HG03558 (cell line): ENCODE results near the gene SCARF2.
"Not testable (repeated sequence)": the region's sequence is repeated elsewhere in the genome, so short reads cannot be mapped to it uniquely, and the experiment has no call there.

ENCODE experiments used
- ATAC-seq: cut with Tn5 transposase; IDR thresholded peaks from one replicate; pipeline ENCODE4 v1.9.1; 2021; ENCODE audit warnings: moderate number of reproducible peaks; ENCODE audit not compliant: unreplicated experiment; ENCODE audit errors: extremely low read depth

SCARF2 gene

DNA sequence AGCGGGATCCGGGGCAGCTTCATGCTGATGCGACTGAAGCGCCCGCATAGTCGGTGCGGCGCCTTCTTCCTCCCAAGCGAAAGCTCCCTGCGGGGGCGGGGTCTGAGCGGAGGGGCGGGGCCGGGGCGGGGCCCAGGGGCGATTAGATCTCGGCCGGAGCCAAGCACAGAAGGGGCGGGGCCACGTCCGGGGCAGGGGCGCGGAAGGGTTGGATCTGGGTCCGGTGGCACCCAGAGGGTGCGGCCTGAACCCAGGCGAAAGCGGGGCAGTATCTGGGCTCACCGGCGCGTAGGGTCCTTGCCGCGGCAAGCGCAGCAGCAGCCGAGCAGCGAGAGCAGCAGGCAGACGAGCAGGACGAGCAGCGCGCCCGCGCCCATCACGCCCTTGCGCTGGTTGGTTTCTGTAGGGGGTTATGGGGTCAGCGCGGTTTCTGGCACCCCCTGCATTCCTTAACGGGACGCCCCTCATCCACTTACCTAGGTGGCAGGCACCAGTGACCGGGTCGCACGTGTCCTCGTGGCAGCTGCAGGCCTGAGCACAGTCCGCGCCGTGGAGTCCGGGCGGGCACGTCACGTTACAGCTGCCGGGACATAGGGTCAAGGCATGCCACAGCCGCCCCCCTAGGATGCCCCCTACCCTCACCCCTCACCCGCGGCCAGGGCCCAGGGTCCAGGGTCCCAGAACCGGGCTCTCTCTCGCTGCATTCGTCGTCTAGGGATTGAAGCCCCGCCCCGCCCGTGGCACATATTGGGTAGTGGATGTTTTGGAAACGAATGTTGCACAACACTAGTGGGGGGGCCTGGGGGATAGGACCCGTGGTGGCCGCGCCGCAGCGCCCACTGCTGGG lies 8.1 kb downstream of the SCARF2 start:
- no peak for ATAC-seq

DNA sequence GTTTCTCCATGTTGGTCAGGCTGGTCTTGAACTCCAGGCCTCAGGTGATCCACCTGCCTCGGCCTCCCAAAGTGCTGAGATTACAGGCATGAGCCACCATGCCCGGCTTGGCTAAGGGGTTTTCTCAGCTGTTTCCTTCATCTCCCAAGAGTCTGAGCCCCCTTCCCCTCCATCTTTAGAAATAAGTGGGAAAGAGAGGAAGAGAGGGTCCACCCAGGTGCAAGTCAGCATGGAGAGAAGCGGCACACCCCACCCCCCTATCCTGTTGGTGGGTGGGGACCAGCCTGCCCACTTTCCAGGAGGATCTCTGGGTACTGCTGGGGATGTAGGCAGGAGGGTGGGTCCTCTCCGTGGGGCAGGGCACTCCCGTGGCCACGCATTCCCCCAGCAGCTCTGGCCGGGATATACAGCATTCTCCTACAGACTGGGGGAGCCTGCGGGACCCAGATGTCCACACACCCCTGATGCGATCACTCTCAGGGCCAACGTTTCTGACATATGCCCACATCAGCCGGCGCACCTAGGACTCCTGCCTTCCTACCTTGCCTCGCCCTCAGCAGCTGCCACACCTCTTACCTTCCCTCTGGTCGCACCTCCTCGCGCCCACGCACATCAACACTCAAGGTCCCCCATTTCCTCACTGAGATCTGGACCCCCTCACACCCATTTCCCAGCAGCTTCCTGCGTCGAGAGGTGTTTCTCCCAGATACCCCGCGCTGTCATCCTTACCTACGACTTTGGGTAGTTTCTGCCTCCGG lies 8.9 kb downstream of the SCARF2 start:
- no peak for ATAC-seq

DNA sequence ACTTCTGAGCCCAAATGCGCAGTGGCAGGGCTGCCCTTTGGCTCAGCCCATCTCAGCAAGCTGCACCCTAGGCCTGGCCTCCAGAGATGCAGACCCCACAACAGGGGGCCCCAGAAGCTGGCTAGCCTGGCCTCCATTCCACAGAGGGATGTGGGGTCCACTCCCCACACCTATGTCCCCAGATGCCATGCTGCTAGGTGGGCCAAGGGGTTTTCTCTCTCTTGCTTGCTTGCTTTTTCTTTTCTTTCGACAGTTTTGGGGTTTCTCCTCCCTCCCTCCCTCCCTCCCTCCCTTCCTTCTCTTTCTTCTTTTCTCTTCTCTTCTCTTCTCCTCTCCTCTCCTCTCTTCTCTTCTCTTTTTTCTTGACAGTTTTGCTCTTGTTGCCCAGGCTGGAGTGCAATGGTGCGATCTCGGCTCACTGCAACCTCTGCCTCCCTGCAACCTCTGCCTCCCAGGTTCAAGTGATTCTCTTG lies 9.6 kb downstream of the SCARF2 start:
- ATAC-seq: no peak

DNA sequence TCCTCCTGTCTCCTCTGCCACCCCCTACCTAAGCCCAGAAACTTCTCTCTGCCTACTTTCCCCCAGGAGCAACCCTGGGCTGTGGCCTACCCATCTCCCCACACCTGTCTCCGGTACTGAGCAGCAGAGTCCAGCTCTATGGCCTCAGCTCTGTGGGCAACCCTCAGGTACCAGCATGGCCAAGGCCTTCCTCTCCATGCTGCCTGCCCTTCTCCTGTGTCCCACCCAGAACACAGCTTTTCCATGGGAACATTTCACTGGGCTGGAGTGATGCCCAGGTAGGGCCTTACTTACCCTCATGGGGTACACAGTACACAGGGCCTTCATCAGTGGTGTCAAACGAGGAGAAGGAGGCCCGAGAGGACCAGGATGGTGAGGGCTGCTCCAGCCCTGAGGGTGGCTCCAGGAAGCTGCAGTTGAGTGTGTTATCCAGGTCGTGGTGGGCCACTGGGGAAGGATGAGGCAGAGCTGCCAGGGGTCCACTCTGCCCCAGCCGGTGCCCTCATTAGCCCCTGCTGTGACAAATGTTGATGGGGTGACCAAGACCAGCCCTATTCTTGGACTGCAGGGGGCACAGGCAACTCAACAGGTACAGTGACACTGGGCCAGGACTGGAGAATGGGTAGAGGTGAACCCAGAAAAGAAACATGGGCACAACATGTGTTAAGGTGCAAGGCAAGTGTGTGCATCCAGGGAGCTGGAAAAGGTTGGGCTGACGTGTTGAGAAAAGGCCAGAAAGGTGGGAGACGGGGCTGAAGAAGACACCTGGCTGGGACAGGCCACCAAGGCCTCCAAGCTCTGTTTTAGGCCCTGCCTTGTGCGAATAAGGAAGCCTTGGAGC lies 10.3 kb downstream of the SCARF2 start:
- no peak for ATAC-seq

DNA sequence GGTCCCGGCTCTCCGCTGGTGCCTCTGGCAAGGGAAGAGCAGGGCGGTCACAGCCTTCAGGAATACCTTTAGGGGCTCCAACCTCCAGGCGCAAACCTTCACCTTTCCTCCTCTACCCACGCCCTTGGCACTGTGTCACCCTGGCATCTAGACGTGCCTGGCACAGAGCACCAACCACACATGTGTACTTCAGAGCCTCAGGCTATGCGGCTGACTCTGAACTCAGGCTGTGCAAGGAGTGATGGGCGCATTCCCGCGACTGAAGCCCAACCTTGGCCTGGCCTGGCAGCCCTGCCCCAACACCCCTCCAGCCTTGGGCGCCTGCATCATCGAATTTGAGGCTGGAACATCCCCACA lies 11.4 kb downstream of the SCARF2 start:
- no peak for ATAC-seq

DNA sequence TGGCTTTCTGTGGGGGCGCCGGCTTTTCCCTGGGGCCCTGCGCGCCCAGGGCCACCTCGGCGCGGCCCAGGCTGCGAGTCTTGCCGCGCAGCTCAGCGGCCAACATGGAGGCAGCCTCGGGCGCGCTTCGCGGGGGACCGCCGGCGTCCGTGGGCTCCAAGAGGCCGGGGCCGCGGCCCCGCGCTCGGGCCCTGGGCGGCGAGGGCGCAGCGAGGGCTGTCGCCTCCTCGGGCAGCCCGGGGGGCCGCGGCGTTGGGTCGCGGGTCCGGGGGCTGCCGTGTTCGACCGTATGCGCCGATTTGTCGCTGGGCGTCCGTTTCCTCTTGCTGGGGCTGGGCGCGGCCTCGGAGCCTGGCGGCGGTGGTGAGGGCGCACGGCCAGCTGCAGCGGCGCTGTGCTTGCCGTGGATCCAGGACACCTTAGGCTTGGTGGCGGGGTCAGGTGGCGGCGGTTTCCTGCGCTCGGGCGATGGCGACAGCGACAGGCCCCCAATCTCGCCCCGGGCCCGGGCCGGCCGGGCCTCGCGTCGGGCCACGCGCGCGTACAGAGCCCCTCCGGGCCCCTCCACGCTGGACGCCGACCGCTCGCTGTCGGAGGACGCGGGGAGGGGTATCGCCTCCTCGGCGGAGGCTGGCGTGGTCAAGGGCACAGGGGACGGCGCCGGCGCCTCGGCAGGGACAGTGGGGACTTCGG lies 11.9 kb downstream of the SCARF2 start:
- ATAC-seq: no peak

DNA sequence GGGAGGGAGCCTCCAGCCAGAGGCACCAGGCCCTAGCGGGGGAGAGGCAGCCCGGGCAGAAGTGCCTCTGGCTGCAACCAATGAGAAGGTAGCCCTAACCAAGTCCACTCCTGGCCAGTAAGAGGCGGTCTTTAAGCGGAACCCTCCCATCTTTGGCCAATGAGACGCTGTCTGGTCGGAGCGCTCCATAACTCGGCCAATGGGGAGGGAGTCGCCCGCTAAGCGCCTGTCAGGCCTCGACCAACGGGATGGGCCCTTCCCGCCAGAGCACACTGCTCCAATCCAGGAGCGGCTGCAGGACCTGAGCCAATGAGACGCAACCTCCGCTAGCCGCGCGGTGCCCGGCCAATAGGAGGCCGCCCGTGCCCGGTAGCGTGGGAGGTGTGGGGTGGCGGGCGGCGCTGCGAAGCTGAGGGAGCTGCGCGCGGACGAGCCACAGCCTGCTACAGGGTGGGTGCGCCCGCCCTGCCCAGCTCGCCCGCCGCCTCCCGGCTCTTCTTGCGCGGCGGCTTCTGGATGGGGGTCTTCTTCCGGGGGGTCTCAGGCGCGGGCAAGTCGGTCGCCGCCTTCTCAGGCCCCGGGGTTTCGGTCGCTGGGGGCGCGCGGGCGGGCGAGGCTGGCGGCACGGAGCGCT lies 12.6 kb downstream of the SCARF2 start:
- ATAC-seq: no peak

DNA sequence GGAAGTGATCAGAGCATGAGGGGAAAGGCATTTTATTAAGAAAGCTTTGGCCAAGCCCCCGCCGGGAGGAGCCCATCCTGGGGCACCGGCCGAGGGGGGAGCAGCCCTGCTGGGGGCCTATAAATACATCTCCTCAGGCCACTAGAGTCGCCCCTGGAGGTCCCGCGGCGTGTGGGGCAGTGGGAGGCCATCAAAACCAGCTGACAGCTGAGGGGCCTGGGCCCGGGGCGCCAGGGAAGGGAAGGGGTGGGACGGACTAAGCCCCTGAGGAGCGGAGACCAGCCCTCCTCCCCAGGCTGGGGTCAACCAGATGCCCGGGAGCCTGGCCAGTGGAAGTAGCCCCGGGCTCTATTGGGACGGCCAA lies 13.1 kb downstream of the SCARF2 start:
- ATAC-seq: no peak

DNA sequence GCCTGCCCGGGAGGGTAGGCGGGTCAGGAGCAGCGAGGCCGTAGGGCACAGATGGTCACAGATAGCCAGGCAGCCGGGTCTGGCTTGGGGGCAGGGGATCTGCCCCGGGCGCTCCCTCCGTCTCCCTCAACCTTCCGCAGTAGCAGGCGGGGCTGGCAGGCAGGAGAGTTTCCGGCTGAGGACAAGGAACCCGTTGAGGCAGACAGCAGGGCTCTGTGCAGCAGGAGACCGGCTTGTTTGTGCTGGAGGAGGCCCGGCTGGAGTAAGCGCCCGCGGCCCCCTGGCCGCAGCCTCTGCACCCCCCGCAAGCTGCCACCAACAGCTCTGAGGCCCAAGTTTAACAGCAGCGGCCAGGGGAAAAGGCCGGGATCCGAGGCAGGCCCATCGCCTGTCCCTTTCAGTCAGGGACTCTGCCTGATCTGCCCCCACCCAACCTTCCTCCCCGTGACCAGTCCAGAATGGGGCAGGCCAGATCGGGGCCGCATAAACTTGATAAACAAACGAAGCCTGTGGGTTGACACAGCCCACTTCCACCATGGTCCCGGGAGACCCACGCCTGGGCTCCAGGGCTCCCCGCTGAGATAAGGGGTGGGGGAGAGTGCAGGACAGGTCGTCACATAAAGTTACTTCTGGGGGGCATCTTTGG lies 13.6 kb downstream of the SCARF2 start:
- ATAC-seq: no peak

DNA sequence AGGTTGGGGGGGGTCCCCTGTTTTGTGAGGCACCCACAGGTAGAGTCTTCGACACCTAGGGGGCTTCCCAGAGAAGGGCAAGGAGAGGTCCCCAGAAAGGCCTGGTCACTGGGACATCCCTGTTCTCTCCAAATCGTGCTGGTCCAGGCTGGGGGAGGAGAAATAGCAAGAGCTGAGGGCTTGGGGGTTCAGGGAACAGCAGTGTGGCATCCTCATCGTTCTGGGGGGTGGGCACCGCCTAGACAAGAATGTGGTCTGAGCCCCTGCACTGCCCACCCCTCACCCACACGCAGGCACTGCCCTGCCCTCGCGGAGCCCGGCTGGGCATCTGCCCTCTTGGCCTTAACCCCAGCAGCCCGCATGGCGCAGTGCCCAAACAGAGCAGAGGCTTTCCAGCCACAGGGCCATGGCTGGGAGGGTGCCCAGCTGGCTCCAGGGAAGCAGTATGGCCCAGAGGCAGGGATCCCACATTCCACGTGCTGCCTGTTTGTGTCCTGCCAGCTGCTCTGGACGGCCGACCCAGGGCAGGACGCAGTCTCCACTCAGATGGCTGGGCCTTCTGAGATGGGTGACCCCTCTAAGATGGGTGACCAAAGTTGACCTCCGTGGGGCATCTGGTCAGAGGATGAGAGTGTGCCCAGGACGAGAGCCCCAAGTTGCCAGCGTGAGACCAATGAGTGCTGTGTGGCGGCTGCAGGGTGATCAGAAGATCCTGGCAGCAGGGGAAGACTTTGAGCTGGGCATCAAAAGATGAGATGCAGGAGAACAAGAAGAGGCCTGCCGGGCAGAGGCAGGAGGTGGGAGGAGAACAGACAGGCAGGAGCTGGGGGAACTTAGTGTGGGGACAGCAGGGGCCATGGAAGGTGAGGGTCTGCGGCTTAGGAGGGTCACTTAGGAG lies 14.4 kb downstream of the SCARF2 start:
- ATAC-seq: no peak

DNA sequence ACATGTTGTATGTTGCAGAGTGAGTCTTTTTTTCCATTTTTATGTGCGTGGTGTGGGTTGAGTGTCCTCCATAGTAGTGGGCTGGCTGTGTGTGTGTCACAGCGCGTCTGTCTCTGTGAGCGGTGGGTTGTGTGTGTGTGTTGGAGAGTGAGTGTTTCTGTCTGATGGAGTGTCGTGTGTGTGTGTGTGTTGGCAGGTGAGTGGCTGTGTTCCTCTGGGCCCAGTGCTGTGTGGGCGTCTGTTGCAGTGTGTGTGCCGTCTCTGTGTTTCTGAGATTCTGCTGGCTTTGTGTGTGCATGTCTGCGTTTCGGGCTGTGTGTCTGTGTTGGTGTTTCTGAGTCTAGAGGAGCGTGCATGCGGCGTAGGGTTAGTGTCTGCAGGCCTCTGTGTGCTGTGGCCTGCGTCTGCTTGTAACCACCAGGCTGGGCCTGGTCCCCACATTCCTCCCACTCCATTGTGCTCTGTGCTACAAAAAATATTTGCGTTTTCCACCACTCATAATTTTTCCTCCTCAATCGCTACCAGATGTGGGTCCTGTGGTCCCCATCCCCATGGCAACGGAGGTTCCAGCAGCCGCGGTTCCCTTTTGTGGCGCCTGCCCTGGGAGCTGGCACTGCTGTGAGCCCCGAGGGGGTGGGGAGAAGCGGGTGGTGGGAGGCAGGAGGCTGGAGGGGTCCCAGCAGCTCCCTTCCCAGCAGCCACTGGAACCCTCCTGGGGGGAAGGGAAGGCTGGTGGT lies 15.2 kb downstream of the SCARF2 start:
- ATAC-seq: no peak

DNA sequence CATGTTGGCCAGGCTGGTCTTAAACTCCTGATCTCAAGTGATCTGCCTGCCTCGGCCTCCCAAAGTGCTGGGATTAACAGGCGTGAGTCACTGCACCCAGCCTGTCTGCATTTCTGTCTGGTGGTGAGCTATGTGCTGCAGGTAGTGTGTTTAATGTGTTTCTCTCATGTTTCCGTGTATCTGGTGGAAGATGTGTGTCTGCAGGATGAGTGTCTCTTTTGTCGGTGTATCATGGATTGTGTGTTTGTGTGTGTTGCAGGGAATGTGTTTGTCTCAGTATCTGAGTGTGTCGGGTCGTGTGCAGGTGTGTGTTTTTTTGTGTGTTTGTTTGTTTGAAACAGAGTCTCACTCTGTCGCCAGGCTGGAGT lies 16.1 kb downstream of the SCARF2 start:
- no peak for ATAC-seq

DNA sequence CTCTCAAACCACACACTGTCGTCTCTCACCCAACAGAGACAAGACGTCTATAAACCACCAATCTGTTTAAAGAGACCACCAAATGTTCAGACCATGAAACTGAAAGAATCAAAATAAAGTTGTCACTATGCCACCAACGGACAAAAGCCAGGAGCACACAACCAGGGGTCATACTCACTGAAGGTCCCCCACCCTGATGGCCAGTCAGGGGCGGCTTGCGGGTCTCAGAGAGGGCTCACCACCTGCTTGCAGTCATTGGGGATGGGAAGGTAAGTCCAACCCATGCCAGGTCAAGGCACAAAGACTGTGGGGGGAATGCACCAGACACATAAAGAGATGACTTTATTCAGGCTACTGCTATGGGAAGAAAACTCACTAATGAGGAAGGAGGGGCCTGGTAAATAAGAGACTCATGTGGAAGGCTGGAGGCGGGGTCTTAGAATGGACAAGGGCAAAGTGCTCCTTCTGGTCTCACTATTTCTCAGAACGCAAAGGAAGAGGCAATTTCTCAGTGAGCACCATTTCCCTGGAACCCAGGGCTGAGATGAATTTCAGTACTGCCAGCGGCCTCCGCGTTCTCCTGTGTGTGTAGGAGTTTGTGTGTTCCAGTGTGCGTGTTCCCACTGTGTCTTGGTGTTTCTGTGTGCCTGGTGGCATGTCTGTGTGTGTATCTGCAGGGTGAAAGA lies 17.3 kb downstream of the SCARF2 start:
- no peak for ATAC-seq

DNA sequence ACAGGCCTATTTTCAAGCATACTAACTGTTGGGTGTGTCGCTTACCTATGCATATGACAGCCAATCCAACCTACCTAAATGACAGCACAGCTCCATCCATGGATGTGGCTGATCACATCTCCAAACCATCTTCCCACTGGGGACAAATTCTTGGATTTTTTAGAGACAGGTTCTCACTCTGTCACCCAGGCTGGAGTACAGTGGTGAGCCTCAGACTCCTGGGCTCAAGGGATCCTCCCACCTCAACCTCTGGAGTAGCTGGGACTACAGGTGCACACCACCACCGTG lies 18.0 kb downstream of the SCARF2 start:
- no peak for ATAC-seq

DNA sequence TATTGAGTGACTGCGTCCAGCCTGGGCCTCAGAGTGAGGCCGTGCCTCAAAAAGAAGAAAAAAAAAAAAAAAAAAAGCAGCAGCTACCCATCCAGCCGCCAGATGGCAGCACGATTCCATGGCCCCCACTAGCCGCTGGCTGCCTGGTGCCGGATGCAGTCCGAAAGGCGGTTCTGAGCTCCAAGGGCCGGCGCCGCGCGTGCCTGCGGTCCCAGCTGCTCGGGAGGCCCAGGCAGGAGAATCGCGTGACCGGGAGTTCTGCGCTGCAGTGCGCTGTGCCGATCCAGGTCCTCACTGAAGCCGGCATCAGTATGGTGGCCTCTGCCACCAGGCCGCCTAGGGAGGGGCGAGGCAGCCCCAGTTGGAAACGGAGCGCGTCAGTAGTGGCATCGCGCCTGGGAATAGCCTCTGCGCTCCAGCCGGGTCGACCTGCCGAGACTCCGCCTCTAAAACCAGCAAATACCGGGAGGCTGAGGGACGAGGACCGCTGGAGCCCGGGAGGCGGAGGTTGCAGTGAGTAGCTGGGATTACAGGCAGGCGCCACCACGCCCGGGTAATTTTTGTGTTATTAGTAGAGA lies 19.3 kb downstream of the SCARF2 start:
- no peak for ATAC-seq

DNA sequence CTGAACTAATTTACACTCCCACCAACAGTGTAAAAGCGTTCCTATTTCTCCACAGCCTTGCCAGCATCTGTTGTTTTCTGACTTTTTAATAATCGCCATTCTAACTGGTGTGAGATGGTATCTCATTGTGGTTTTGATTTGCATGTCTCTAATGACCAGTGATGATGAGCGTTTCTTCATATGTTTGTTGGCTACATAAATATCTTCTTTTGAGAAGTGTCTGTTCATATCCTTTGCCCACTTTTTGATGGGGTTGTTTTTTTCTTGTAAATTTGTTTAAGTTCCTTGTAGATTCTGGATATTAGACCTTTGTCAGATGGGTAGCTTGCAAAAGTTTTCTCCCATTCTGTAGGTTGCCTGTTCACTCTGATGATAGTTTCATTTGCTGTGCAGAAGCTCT lies 21.9 kb downstream of the SCARF2 start:
- not testable (repeated sequence) for ATAC-seq

DNA sequence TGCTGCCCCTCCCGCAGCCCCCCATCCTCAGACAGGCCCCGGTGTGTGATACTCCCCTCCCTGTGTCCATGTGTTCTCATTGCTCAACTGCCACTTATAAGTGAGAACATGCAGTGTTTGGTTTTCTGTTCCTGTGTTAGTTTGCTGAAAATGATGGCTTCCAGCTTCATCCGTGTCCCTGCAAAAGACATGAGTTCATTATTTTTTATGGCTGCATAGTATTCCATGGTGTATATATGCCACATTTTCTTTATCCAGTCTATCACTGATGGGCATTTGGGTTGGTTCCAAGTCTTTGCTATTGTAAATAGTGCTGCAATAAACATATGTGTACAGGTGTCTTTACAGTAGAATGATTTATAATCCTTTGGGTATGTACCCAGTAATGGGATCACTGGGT lies 22.4 kb downstream of the SCARF2 start:
- not testable (repeated sequence) for ATAC-seq
